ENCODE measurements around the gene AP3S2. TPM values are rescaled to one million over a fixed set of nuclear protein-coding genes. Genes with fewer than 3 reads are reported as not detected.

Gene AP3S2
- total and polyA plus RNA-seq, 12 donors: 10.8 to 110 (median 60.8) TPM

- Histone ChIP-seq H3K27me3 (no peaks in the 10 kb centered on the region), H3K27ac (no peak overlapping the region), H3K4me1 (replicated peaks in 1 of 2) (no peaks in the 10 kb centered on the region), H3K4me3 (no peak overlapping the region), H3K36me3 (replicated peaks in 1 of 2) (no peaks in the 10 kb centered on the region), H3K9me3 (replicated peaks in 1 of 3) (no peaks in the 10 kb centered on the region)
- no peak for DNase-seq
- WGBS, 4 donors: 87 to 93% (median 88%) methylated on average over 7 to 29 of the region's 29 CpGs
- TF ChIP-seq POLR2A (IDR thresholded peaks at IDR 0.05): no peak
- TF ChIP-seq, protein P1, sequence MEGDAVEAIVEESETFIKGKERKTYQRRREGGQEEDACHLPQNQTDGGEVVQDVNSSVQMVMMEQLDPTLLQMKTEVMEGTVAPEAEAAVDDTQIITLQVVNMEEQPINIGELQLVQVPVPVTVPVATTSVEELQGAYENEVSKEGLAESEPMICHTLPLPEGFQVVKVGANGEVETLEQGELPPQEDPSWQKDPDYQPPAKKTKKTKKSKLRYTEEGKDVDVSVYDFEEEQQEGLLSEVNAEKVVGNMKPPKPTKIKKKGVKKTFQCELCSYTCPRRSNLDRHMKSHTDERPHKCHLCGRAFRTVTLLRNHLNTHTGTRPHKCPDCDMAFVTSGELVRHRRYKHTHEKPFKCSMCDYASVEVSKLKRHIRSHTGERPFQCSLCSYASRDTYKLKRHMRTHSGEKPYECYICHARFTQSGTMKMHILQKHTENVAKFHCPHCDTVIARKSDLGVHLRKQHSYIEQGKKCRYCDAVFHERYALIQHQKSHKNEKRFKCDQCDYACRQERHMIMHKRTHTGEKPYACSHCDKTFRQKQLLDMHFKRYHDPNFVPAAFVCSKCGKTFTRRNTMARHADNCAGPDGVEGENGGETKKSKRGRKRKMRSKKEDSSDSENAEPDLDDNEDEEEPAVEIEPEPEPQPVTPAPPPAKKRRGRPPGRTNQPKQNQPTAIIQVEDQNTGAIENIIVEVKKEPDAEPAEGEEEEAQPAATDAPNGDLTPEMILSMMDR (IDR thresholded peaks at IDR 0.05): no peak
- intact Hi-C loops (cut with DNase I): no loop called here
These were observed 88.3 kb downstream of the AP3S2 start for GRCh38 chr15:89805241-89806209.

DNA sequence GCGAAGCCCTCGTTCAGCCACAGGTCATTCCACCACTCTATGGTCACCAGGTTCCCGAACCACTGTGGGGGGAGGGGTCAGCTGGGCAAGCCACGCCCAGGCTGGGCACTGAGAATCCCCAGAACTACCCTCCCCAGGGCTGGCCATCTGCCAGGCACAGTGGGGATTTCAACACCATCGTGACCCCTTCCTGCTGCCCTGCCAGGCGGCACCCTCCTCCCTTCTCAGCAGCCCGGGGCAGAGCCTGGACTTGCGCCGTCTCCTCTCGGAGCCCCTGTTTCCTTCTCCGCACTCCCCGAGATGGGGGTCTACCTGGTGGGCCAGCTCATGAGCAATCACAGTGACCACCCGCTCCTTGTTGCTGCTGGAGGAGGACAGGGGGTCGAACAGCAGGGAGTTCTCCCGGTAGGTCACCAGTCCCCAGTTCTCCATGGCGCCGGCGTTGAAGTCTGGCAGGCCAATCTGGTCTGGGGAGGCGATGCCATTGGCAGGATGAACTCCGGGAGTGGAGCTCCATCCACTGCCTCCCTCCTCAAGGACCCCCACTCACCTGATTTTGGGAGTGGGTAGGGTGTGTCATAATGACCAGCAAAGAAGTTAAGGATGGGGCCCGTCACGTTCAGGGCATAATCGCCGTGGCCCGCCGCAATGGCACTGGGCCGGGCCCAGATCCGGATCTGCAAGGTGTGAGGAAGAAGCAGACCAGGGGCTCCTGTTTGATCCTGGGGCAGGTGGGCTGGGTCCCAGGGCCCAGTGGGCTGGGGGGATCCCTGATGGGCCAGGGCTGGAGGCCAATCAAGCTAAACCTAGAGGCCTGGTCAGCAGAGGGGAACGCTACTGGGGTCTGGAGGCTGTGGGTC lies 89.6 kb downstream of the AP3S2 start:
- WGBS, 4 donors: 88 to 93% (median 91%) methylated on average over 15 to 29 of the region's 29 CpGs
- no peak overlapping the region for H3K4me3 ChIP-seq
- no peak for TF ChIP-seq POLR2A (IDR thresholded peaks at IDR 0.05)
- TF ChIP-seq, protein P1 (IDR thresholded peaks at IDR 0.05): no peak
- intact Hi-C loops (cut with DNase I): no loop called here
- H3K36me3 ChIP-seq (replicated peaks in 1 of 2): no peaks in the 10 kb centered on the region
- no peak for DNase-seq
- H3K27me3 ChIP-seq: no peaks in the 10 kb centered on the region
- no peaks in the 10 kb centered on the region for H3K4me1 ChIP-seq (replicated peaks in 1 of 2)
- no peak overlapping the region for H3K27ac ChIP-seq
- no peaks in the 10 kb centered on the region for H3K9me3 ChIP-seq (replicated peaks in 1 of 3)

DNA sequence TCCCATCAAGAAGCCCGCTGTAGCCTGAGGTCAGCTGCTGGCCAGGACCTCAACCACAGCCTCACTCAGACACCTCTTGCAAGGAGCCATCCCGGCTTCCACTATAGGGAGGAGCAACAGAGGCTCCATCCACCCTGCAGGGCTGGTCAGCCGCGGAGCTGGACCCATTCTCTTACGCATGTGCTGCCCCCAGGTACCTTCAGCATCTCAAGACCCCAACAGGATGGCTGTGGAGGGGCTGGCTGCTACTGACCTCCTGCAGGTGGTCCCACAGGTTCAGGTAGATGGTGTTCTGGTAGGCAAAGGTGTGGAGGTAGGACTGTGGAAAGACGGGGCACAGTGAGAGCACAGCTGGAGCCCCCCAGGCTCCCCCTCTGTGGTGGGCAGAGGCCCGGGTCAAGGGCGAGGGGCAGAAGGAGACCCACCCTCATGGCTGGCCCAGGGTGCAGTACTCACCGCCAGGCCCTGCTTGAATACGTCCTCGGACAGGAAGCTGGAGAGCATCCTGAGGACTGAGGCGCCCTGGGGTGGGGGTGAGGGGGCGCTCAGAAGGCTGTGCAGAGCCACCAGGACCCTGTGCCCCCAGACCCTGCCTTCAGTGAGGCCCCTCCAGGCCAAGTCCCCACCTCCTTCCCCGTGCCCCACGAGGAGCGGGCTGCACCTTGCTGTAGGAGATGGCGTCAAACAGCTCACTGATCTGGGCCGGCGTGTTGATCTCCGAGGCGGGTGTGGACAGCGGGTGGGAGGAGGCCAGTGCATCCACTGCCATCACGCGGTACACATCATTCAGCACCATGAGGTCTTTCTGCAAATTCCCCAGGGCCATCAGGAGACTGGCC lies 90.6 kb downstream of the AP3S2 start:
- no peaks in the 10 kb centered on the region for H3K36me3 ChIP-seq (replicated peaks in 1 of 2)
- no peak for DNase-seq

More for the DNA sequence above, 90.6 kb downstream of the AP3S2 start:
- TF ChIP-seq, protein P1 (IDR thresholded peaks at IDR 0.05): no peak
- TF ChIP-seq POLR2A (IDR thresholded peaks at IDR 0.05): no peak
- 86 to 96% (median 92%) methylated on average over 7 to 24 of the region's 24 CpGs for WGBS, 4 donors
- no peaks in the 10 kb centered on the region for H3K4me1 ChIP-seq (replicated peaks in 1 of 2)
- H3K9me3 ChIP-seq (replicated peaks in 1 of 3): no peaks in the 10 kb centered on the region
- intact Hi-C loops (cut with DNase I): no loop called here
- H3K4me3 ChIP-seq: no peak overlapping the region
- H3K27ac ChIP-seq: no peak overlapping the region
- H3K27me3 ChIP-seq: no peaks in the 10 kb centered on the region

Measured in adrenal gland (tissue), 12 donors.